Mesothelial cell of epicardium (in vitro differentiated cells): ENCODE measurements around the gene DMRT1. TPM values are rescaled to one million over a fixed set of nuclear protein-coding genes. Genes with fewer than 3 reads are reported as not detected.
"Not testable (repeated sequence)": the region's sequence is repeated elsewhere in the genome, so short reads cannot be mapped to it uniquely, and the experiment has no call there.

Experiments
- DNase-seq, 2 experiments: peaks; one replicate each; pipeline ENCODE4 v3.0.0; 2021; ENCODE audit warnings: low spot score in 2 of 2; ENCODE audit not compliant: unreplicated experiment in 2 of 2
- H3K27ac Mint-ChIP-seq: 2 replicates; pipeline ENCODE4 v1.8.0; 2021; ENCODE audit warnings: mixed read lengths
- H3K27me3 Mint-ChIP-seq: 2 replicates; pipeline ENCODE4 v1.8.0; 2021; ENCODE audit warnings: low read depth, mixed read lengths
- H3K36me3 Mint-ChIP-seq: 2 replicates; pipeline ENCODE4 v1.8.0; 2021; ENCODE audit warnings: mixed read lengths
- H3K4me1 Mint-ChIP-seq: 2 replicates; pipeline ENCODE4 v1.8.0; 2021; ENCODE audit warnings: mixed read lengths
- H3K4me3 Mint-ChIP-seq: 2 replicates; pipeline ENCODE4 v1.8.0; 2021; ENCODE audit warnings: mild to moderate bottlenecking, moderate library complexity, mixed read lengths
- H3K9me3 Mint-ChIP-seq: 2 replicates; pipeline ENCODE4 v1.8.0; 2021; ENCODE audit warnings: mixed read lengths
- CTCF ChIP-seq: fragments of 200-600 bp; sonication (generic); IDR thresholded peaks from one replicate; pipeline ENCODE4 v1.5.0; 2021; ENCODE audit warnings: antibody characterized with exemption; ENCODE audit not compliant: unreplicated experiment
- total RNA-seq: library from RNA; stranded (reverse); gene quantifications from 3 replicates; pipeline ENCODE4 v1.2.1, GENCODE V29; 2021

The DMRT1 gene
- total RNA-seq, 1 donor from 2014 or later: not detected

GRCh38 chr9:846852-847251 lies 5.4 kb downstream of the DMRT1 start:
- Mint-ChIP-seq H3K4me1 (peaks cover 6% of the 10 kb centered on the region), H3K27me3 (peaks cover 71% of the 10 kb centered on the region), H3K27ac (no peak overlapping the region), H3K4me3 (no peak overlapping the region), H3K36me3 (no peaks in the 10 kb centered on the region), H3K9me3 (no peaks in the 10 kb centered on the region)
- no peak for TF ChIP-seq CTCF
- no peak for DNase-seq

GRCh38 chr9:847505-847904 lies 6.0 kb downstream of the DMRT1 start:
- Mint-ChIP-seq H3K4me1 (peaks cover 9% of the 10 kb centered on the region), H3K27me3 (peaks cover 65% of the 10 kb centered on the region), H3K36me3 (no peaks in the 10 kb centered on the region), H3K9me3 (no peaks in the 10 kb centered on the region), H3K27ac (no peak overlapping the region), H3K4me3 (no peak overlapping the region)
- no peak for TF ChIP-seq CTCF
- DNase-seq: no peak

DNA sequence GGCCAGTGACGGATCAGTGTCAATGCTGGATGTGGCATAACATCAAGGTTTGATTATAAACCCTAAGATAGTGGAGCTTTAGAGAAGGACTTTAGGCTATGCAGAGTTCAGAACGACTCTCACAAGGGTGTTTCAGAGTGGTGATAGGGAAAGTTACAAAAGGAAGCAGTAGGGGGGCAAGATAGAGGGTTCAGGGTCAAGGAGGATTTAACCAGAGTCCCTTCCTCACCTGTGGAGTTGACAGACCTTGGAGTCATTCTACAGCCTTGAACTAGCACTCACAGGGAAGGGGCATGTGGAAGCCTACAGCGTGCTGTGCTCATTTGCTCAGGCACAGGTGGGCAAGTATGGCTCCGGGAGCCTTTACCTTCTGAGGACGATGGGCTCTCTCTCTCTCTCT lies 7.9 kb downstream of the DMRT1 start:
- H3K36me3 Mint-ChIP-seq: no peaks in the 10 kb centered on the region
- no peak overlapping the region for H3K4me3 Mint-ChIP-seq
- H3K27ac Mint-ChIP-seq: no peak overlapping the region
- DNase-seq: no peak
- H3K9me3 Mint-ChIP-seq: no peaks in the 10 kb centered on the region
- TF ChIP-seq CTCF: no peak
- H3K4me1 Mint-ChIP-seq: peaks cover 6% of the 10 kb centered on the region
- peaks cover 48% of the 10 kb centered on the region for H3K27me3 Mint-ChIP-seq

GRCh38 chr9:852539-852938 lies 11.0 kb downstream of the DMRT1 start:
- Mint-ChIP-seq H3K4me1 (peaks cover 6% of the 10 kb centered on the region), H3K27ac (no peak overlapping the region), H3K4me3 (no peak overlapping the region), H3K36me3 (no peaks in the 10 kb centered on the region), H3K27me3 (peaks cover 24% of the 10 kb centered on the region), H3K9me3 (no peaks in the 10 kb centered on the region)
- DNase-seq: no peak
- no peak for TF ChIP-seq CTCF

GRCh38 chr9:859251-859650 lies 17.8 kb downstream of the DMRT1 start:
- TF ChIP-seq CTCF: no peak
- H3K4me3 Mint-ChIP-seq: no peak overlapping the region
- DNase-seq: no peak
- H3K27me3 Mint-ChIP-seq: peaks cover 11% of the 10 kb centered on the region
- H3K4me1 Mint-ChIP-seq: no peaks in the 10 kb centered on the region
- H3K27ac Mint-ChIP-seq: no peak overlapping the region
- H3K36me3 Mint-ChIP-seq: peaks cover 3% of the 10 kb centered on the region
- peaks cover 4% of the 10 kb centered on the region for H3K9me3 Mint-ChIP-seq

DNA sequence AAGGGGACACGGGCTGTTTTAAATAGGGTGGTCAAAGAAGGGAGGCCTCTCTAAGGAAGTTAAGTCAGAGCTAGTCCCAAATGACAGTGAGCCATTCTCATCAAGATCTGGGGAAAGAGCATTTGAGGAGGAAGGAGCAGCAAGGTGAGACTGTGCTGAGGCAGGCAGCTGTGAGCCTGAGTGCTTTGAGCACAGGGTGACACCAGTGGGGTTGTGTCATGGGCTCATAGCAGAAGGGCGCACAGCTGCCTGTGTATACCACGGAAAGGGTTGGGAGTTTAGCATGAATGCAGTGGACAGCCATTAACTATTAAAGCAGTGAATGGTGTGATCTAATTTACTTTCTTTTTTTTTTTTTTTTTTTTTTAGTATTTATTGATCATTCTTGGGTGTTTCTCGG lies 19.2 kb downstream of the DMRT1 start:
- DNase-seq: no peak
- H3K27me3 Mint-ChIP-seq: peaks cover 14% of the 10 kb centered on the region
- H3K27ac Mint-ChIP-seq: no peak overlapping the region
- H3K9me3 Mint-ChIP-seq: peaks cover 4% of the 10 kb centered on the region
- H3K36me3 Mint-ChIP-seq: peaks cover 3% of the 10 kb centered on the region
- no peak for TF ChIP-seq CTCF
- no peaks in the 10 kb centered on the region for H3K4me1 Mint-ChIP-seq
- no peak overlapping the region for H3K4me3 Mint-ChIP-seq

GRCh38 chr9:861525-861924 lies 20.0 kb downstream of the DMRT1 start:
- not testable (repeated sequence) for H3K36me3 Mint-ChIP-seq, H3K27ac Mint-ChIP-seq, H3K4me1 Mint-ChIP-seq, H3K9me3 Mint-ChIP-seq, DNase-seq, H3K4me3 Mint-ChIP-seq
- peaks cover 17% of the 10 kb centered on the region for H3K27me3 Mint-ChIP-seq
